NCI-H460 (cell line): ENCODE results near the gene B9D1. TPM values are rescaled to one million over a fixed set of nuclear protein-coding genes. Genes with fewer than 3 reads are reported as not detected.

Source experiments
- DNase-seq: peaks from one replicate; pipeline ENCODE4 v3.0.0-alpha.2; 2016; ENCODE audit warnings: low read depth; ENCODE audit errors: extremely low read depth
- total RNA-seq: library from RNA; depleted of rRNA; stranded (reverse); fragments of >200 nt; shearing (Covaris generic); gene quantifications from 2 replicates; pipeline ENCODE4 v1.2.3, GENCODE V29; 2014

The B9D1 gene
- total RNA-seq, 1 experiment from 2014 or later: 20.2 TPM

DNA sequence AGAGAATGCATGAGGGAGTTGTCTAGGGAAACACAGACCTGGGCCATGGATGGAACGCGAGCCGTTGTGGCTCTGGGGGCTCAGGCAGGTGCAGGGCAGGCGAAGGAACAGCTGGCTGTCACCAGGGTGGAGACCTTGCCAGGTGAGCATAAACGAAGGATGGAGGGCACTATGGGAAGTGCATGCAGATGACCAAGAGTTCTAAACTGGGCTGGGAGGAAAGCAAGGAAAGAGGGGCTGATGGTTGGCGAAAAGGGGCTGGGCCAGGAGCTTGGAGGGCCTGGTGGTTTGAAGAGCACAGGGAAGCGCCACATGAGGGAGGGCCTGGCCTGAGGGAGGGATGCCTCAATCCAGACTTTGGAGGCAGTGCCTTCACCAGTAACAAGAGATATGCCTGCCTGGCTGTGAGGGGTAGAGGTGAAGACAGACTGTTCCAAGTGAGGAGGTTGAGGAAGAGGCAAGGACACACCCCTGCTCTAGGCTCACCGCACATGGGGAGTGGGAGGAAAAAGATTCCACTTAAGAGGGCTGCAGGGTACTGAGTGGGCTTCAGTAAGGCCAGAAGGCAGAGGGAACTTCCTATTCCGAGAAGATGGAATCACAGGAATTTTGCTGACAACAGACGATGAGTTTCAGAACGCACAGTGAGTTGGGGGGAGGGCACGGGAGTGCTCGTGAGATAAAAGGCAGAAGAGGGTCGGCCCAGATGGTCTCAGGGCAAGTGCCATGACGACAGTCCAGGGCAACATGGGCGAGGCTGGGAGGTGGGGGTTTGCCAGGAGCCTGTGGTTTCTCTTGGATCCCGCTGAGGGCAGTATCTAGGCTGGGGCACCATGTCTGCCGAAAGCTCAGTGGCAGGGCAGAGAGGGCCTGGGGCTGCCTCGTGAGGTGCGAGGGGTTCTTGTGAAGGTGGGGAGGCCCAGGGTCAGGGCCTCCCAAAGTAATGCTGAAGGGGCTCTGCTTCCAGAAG, 20.6 kb downstream of the B9D1 start:
- no peak for DNase-seq

DNA sequence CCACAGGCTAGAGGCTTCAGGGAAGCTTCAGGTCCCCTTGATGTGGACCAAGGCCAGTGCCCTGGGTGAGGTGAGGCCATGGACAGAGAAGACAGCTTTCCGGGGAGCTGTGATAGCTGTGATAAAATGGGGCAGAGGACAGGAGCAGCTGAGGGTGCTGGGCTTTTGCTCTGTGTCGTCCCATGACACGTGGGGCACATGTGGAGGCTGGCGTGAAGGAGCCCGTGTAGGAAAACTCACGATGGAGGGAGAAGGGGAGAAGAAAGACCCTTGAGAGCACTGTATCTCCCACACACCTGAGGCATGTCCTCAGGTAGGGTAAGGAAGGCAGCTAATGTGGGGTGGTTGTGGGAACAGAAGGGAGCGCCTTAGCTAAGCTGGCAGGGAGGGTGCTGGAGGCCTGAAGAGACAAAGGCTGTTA, 21.3 kb downstream of the B9D1 start:
- DNase-seq: no peak

DNA sequence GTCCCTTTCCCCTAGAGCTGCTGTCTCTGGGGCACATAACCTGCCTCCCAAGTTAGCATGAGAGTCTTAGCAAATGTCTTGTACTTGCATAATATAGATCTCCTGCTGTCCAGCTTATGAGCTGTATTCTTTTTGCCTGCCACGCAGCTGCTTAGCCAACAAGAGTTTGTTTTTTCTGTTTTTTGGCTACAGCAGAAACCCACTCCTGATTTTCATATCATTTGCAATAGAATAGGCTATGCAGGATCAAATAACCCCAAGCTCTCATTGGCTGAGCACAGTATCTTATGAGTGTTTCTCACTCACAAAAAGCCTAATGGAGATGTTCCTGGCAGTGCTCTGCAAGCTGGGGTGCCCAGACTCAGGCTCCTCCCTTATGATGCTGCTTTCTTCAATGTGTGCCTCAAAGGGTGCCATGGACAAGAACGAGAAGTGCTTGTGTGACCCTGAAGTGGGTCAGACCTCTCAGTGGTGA, 23.1 kb downstream of the B9D1 start:
- no peak for DNase-seq

DNA sequence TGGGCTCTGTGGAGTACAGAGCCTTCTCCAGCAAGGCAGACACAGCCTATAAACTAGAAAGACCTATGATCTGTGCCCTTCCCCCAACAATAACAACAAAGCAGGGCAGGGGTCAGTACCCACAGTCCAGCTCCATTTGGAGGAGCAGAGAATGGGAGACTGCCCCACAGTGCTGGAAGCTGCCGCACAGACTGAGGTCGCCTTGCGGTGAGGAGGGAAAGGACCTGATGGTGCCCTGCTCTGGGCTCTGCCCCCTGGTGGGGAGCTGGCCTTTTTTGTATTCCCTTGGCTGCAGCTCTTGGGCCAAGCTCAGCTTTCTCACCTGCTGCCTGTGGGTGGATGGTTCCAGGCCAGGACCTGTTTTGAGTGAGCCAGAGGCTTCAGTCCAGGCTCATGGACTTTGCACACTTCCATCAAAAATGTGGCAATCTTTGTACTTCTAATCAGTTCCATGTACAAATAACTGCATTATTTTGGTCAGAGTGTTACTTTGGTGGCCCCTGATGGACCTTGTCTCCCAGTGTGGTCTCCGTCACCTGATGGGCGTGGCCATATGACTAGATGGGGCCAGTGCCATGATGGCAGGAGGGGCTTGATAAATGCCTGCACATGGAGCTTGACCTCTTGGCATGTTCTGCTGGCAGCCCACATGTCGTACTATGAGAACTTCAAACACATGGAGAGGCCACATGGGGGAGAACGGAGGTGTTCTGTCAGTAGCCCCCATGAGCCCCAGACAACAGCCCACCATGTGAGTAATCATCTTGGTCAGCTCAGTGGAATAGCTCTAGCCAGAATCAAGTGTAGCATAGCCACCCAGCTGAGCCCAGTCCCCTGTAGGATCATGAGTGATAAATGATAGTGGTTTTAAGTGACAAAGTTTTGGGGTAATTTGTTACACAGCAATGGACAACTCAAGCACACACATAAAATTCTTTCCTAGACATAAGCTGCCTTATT, 24.2 kb downstream of the B9D1 start:
- DNase-seq: no peak

DNA sequence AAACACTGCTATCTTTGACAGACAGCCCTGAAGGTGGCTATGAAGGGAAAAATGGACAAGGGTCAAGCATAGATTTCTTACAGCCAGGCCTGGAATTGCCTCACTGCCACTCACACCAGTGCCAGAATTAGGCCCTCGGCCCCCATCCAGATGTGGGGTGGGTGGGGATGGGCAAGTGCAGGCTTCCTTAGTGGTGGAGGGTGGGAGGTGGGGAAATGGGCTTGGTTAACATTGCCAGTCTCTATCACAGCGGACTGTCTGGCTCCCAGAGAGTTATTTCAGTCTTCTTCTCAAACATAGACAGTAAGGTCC, 24.9 kb downstream of the B9D1 start:
- DNase-seq: no peak

DNA sequence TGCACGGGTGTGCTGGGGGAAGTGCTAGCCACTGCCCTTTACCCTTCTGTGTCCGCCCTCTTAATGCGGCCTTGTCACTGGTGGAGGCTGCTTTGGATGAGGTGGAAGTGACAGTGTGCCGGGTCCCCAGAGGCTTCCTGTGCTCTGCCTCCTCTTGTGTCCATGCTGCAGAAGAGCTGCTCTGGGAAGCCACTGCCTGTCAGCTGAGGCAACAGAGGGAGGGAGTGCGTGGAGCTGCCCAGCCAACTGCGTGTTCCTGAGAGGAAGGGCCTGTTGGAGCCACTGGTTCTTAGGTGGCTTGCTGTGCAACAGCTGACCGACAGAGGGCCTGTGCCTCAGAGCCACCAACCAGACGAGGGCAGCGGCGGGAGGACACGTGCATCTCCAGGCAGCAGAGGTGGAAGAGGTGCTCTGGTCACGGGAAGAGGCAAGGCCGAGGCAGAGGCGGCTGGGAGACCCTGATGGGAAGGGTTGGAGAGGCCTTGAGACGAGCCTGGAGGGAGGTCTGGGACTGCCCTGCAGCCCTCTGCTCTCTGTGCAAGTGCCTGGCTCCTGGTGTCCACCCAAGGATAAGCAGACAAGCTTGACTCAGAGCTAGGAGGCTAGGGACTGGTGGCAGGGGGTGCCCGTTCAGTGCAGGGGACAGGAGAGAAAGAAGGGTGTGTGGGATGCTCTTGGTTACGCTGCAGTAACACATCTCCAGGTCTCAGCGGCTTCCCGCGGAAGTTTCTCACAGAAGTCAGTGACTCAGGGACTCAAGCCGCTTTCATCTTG, 25.4 kb downstream of the B9D1 start:
- no peak for DNase-seq

DNA sequence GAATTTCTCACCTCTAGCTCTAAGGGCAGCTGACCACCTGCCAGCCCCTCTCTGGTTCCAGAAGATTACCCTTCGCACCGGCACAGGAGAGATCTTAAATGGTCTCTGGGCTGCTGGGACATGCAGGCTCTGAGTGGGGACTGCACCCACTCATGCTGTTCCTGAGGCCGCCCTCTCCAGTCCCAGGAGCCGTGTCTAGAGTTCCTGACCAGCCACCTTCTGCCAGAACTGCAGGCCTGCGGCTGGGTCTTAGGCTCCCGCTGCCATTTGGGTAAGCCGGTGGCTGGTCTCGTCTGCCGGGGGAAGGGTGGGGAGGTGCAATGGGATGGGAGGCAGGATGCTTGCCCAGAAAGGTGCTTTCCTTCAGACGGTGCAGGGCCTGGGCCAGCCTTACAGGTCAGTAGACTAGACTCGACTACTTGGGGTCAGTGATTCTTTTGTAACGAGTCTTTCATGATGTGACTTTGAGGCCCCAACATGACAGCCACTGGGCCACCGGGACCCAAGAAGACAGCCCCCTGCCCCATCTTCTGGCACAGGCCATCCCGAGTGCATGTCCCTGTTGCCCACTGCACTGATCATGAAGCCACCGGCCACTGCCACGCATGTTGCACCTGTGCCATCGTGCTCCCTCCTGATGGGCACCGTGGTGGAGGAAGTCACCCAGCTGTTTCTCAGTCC, 26.4 kb downstream of the B9D1 start:
- DNase-seq: no peak

DNA sequence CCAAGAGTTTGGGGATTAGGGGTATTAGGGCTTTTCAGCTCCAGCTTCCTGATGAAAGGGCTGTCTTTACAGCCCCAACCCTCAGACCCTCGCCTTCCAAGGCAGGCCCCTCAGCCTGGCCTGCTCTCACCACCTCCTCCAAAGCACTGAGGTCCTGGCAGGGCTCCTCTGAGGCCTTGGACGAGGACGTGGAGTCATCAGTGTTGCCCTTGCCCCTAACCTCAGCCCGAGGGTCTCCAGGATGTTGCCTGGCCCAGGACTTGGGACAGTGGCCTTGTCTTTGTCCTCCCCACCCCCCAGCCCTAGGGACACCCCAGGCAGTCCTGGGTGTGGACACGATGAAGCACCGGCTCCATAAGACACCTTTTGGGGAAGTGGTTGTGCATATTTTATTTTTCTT, 28.2 kb downstream of the B9D1 start:
- DNase-seq: no peak

DNA sequence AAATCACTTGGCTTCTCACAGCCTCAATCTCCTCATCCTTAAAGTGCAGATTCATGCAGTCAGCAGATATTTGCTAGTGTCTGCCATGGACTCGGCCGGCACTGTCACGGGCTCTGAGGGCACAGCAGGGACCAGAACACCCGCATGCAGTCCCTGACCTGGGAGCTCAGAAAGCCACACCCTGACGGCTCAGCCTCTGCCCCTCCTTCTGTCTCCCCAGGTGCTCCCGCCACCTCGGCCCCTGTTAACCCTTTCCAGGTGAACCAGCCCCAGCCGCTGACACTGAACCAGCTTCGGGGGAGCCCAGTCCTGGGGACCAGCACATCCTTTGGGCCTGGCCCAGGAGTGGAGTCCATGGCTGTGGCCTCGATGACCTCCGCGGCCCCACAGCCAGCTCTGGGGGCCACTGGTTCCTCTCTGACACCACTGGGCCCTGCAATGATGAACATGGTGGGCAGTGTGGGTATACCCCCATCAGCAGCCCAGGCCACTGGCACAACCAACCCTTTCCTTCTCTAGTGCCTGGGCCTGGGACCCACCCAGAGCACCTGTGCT, 28.7 kb downstream of the B9D1 start:
- no peak for DNase-seq

DNA sequence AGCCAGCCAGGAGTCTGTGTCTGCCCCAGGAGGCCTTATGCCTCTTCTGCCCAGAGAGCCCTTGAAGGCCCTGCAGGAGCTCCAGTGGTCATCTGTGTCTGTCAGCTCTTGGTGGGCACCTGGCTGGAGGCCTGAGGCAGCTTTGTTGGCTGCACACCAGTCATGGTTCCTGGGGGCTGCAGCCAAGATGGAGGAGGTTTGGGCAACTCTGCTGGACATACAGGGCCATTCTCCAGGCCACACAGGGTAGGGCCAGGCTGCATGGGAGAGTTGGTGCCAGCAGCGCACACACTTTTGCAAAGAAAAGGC, 29.4 kb downstream of the B9D1 start:
- no peak for DNase-seq

DNA sequence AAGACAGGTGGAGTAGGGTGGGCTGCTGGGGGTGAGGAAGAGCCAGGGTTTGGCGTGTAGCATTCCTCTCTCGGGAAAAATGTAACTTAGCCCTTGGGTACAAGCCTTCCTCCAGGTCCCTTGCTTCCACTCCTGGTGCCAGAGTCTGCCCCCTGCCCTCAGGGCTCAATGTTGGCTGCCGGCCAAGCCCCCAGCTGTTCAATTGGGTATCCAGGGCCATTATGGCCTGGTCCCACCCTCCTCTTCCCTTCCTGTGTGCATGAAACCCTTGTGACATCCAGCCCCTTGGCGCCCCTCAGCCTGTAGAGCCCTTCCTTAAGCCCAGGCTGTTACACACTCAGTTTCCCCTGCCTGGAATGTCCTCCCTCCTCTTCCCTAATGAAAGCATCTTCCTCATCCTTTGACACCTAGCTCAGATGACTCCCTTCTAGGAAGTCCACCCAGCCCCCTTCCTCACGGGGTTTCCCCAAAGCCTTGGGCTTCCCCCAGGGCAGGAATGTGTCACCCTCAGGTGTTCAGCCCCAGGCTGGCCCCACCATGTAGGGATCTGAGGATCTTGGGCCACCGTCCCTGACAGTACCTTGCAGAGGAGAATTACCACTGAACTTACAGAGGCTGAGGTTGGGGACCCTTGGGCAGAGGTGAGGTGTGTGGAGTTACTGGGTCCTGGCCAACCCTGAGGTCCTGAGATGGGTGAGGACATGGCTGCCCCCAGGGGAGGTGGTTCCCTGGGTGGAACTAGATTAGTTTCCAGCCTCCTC, 30.0 kb downstream of the B9D1 start:
- no peak for DNase-seq

DNA sequence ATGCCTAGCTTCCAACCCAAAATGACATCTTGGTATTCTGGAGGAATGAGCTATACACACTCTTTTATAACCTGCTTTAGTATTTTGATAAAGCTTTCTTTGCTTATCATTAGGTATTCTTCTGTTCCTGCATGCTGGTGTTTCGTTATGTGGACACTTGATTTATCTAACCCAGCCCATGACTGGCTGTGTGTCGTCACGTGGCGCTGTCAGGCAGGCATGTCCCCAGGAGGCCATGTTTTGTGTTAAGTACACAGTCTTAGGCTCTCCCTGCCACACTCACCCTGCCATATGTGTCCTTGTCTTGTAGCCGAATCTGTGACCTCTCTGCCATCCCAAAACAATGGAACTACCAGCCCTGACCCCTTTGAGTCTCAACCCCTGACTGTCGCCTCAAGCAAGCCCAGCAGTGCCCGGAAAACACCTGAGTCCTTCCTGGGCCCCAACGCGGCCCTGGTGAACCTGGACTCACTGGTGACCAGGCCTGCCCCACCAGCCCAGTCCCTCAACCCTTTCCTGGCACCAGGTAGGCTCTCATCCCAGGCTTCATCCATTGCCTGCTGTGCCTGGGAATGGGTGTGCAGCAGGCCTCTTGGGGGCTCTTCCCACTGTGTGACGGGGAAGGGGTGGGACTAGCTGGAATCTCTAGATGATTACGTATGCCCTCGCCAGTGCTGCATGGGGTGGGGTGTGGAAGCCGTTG, 30.8 kb downstream of the B9D1 start:
- DNase-seq: no peak

DNA sequence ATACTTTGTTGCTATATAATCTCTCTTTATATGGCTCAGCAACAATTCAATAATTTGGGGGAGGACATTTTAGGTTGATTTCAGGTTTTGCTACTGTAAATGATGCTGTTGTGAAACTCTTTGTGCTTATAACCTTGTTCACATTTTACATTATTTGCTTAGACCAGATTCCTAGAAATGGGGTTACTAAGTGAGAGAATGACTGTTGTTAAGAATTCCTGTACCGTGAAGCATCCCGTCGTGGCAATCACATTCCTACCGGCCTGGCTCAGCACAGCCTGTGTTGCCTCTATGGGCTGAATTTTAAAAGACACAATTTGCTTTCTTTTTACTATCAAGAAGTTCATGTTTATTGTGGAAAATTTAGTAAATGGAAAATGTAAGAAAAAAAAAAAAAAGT, 31.4 kb downstream of the B9D1 start:
- no peak for DNase-seq

DNA sequence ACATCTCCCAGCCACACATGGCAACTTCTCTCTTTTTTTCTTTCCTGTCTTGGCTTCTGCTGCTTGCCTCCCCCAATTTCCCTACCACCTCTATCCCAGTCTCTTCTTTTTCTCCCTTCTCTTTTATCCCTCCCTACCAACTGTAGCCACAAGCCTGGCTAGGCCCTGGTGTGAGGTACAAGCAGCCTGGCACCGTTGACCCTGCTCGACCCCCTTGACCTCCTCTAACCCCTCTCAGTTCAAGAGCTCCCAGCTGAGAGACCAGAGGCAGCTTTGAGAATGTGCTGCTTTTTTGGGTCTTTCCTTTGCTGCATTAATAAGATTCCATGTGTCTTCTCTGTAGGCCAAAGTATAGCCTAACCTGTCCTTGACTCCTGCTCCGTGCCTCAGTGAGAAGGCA, 32.3 kb downstream of the B9D1 start:
- no peak for DNase-seq

DNA sequence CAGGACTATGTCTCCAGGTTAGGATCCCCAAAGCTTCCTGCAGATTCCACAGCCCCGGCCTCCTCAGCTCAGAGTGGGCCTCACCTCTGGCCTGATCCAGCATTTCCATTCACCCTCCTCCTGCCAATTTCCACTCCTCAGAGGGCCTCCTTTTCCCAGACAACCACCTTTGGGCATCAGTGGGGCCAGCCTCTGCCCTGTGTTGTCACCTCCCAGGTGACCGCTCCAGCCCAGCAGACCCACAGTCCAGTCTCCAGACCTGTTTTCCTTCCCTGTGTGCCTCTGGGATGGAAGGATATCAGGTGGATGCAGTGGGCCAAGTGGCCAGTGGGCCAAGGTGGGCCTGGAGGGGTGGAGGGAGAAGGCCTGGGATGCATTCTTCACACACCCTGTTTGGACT, 32.7 kb downstream of the B9D1 start:
- DNase-seq: no peak

DNA sequence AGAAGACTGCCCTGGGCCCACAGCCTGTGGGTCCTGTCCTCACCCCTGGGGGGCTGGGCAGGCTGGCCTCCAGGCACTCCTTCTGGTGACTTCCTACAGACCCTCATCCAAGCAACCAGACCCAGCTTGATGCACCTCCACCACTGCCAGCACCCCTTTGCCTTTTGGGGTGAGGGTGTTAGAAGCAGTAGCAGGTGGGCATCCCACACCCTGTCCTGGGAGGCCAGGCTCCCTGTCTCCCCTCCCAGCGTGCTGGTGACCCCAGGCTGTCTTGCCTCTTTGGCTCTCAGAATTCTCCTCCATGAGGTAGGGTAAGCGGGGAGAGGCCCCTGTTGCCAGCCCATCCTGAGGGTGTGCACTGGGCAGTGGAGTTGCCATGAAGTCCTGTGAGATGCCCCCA, 33.4 kb downstream of the B9D1 start:
- no peak for DNase-seq

DNA sequence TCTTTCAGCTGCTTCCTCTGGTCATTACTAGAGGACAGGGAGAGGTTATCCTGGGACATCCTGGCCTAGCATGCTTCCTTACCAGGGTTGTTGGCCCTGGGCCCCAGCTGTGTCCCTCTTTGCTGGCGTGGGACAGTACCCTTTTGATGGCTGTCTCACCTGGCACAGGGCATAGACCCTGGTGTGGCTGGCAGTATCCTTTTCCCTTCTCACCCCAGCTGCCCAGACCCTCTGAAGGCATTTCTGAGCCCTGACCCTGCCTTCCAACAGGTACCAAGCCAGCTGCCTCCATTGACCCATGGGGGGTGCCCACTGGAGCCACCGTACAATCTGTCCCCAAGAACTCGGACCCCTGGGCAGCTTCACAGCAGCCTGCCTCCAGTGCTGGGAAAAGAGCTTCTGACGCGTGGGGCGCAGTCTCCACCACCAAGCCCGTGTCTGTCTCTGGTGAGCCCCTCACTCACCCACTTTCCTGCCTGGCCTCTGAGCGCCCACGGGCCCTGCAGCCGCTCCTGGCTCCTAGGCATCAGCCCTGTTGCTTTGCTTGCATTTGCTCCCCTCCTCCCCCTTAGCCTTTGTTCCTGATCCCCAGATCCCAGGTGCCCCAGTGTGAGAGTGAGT, 34.0 kb downstream of the B9D1 start:
- DNase-seq: no peak
